ENCODE data around the gene FOXL3.

FOXL3 gene

GRCh38 chr7:282621-283020, 7.3 kb upstream of the FOXL3 start:
- Histone ChIP-seq H3K4me1 (ENCODE audit: control insufficient read depth in 1 of 2, insufficient read depth in 2 of 2, low read length in 2 of 2) (no peaks in the 10 kb centered on the region), H3K36me3 (ENCODE audit: control insufficient read depth in 1 of 2, insufficient read depth in 2 of 2, low read length in 2 of 2) (no peaks in the 10 kb centered on the region), H3K4me3 (ENCODE audit: low read depth in 1 of 2, low read length in 2 of 2) (no peak overlapping the region), H3K27me3 (ENCODE audit: low read depth, low read length) (no peaks in the 10 kb centered on the region), H3K27ac (ENCODE audit: low read length) (no peak overlapping the region), H3K9me3 (ENCODE audit: control insufficient read depth in 1 of 2, low read length in 2 of 2) (no peaks in the 10 kb centered on the region)

- H3K4me3 ChIP-seq (ENCODE audit: low read depth in 1 of 2, low read length in 2 of 2): no peak overlapping the region
- no peaks in the 10 kb centered on the region for H3K36me3 ChIP-seq (ENCODE audit: control insufficient read depth in 1 of 2, insufficient read depth in 2 of 2, low read length in 2 of 2)
- no peak overlapping the region for H3K27ac ChIP-seq (ENCODE audit: low read length)
Measured at GRCh38 chr7:284762-285722, 4.9 kb upstream of the FOXL3 start.

GRCh38 chr7:285731-286130, 4.2 kb upstream of the FOXL3 start:
- H3K4me3 ChIP-seq (ENCODE audit: low read depth in 1 of 2, low read length in 2 of 2): no peak overlapping the region
- no peak overlapping the region for H3K27ac ChIP-seq (ENCODE audit: low read length)
- H3K36me3 ChIP-seq (ENCODE audit: control insufficient read depth in 1 of 2, insufficient read depth in 2 of 2, low read length in 2 of 2): no peaks in the 10 kb centered on the region
- H3K4me1 ChIP-seq (ENCODE audit: control insufficient read depth in 1 of 2, insufficient read depth in 2 of 2, low read length in 2 of 2): peaks cover 0 to 14% of the 10 kb centered on the region in 2 donors
- peaks cover 9% of the 10 kb centered on the region for H3K27me3 ChIP-seq (ENCODE audit: low read depth, low read length)
- H3K9me3 ChIP-seq (ENCODE audit: control insufficient read depth in 1 of 2, low read length in 2 of 2): no peaks in the 10 kb centered on the region

More at GRCh38 chr7:284762-285722, 4.9 kb upstream of the FOXL3 start:
- H3K27me3 ChIP-seq (ENCODE audit: low read depth, low read length): peaks cover 7% of the 10 kb centered on the region
- peaks cover 0 to 8% of the 10 kb centered on the region in 2 donors for H3K4me1 ChIP-seq (ENCODE audit: control insufficient read depth in 1 of 2, insufficient read depth in 2 of 2, low read length in 2 of 2)
- no peaks in the 10 kb centered on the region for H3K9me3 ChIP-seq (ENCODE audit: control insufficient read depth in 1 of 2, low read length in 2 of 2)

- Histone ChIP-seq H3K27me3 (ENCODE audit: low read depth, low read length) (peaks cover 9% of the 10 kb centered on the region), H3K36me3 (ENCODE audit: control insufficient read depth in 1 of 2, insufficient read depth in 2 of 2, low read length in 2 of 2) (no peaks in the 10 kb centered on the region), H3K4me3 (ENCODE audit: low read depth in 1 of 2, low read length in 2 of 2) (no peak overlapping the region), H3K27ac (ENCODE audit: low read length) (no peak overlapping the region), H3K9me3 (ENCODE audit: control insufficient read depth in 1 of 2, low read length in 2 of 2) (no peaks in the 10 kb centered on the region), H3K4me1 (ENCODE audit: control insufficient read depth in 1 of 2, insufficient read depth in 2 of 2, low read length in 2 of 2) (peaks cover 0 to 16% of the 10 kb centered on the region in 2 donors)
Measured at GRCh38 chr7:286266-286665, 3.7 kb upstream of the FOXL3 start.

GRCh38 chr7:288671-289101, 1.3 kb upstream of the FOXL3 start:
- no peaks in the 10 kb centered on the region for H3K9me3 ChIP-seq (ENCODE audit: control insufficient read depth in 1 of 2, low read length in 2 of 2)
- peaks cover 0 to 16% of the 10 kb centered on the region in 2 donors for H3K4me1 ChIP-seq (ENCODE audit: control insufficient read depth in 1 of 2, insufficient read depth in 2 of 2, low read length in 2 of 2)
- H3K4me3 ChIP-seq (ENCODE audit: low read depth in 1 of 2, low read length in 2 of 2): no peak overlapping the region
- H3K27me3 ChIP-seq (ENCODE audit: low read depth, low read length): peaks cover 20% of the 10 kb centered on the region
- H3K36me3 ChIP-seq (ENCODE audit: control insufficient read depth in 1 of 2, insufficient read depth in 2 of 2, low read length in 2 of 2): no peaks in the 10 kb centered on the region
- H3K27ac ChIP-seq (ENCODE audit: low read length): no peak overlapping the region

GRCh38 chr7:289209-289755, 688 bp upstream of the FOXL3 start:
- peaks cover 0 to 16% of the 10 kb centered on the region in 2 donors for H3K4me1 ChIP-seq (ENCODE audit: control insufficient read depth in 1 of 2, insufficient read depth in 2 of 2, low read length in 2 of 2)
- no peak overlapping the region for H3K4me3 ChIP-seq (ENCODE audit: low read depth in 1 of 2, low read length in 2 of 2)
- H3K36me3 ChIP-seq (ENCODE audit: control insufficient read depth in 1 of 2, insufficient read depth in 2 of 2, low read length in 2 of 2): no peaks in the 10 kb centered on the region
- H3K9me3 ChIP-seq (ENCODE audit: control insufficient read depth in 1 of 2, low read length in 2 of 2): no peaks in the 10 kb centered on the region
- peaks cover 20% of the 10 kb centered on the region for H3K27me3 ChIP-seq (ENCODE audit: low read depth, low read length)
- no peak overlapping the region for H3K27ac ChIP-seq (ENCODE audit: low read length)

- Histone ChIP-seq H3K9me3 (ENCODE audit: control insufficient read depth in 1 of 2, low read length in 2 of 2) (no peaks in the 10 kb centered on the region), H3K36me3 (ENCODE audit: control insufficient read depth in 1 of 2, insufficient read depth in 2 of 2, low read length in 2 of 2) (no peaks in the 10 kb centered on the region), H3K27ac (ENCODE audit: low read length) (no peak overlapping the region), H3K4me3 (ENCODE audit: low read depth in 1 of 2, low read length in 2 of 2) (no peak overlapping the region), H3K4me1 (ENCODE audit: control insufficient read depth in 1 of 2, insufficient read depth in 2 of 2, low read length in 2 of 2) (peaks cover 0 to 21% of the 10 kb centered on the region in 2 donors), H3K27me3 (ENCODE audit: low read depth, low read length) (peaks cover 20% of the 10 kb centered on the region)
Measured at GRCh38 chr7:290554-291372, 793 bp downstream of the FOXL3 start.

GRCh38 chr7:291373-292092, 1.6 kb downstream of the FOXL3 start:
- Histone ChIP-seq H3K4me1 (ENCODE audit: control insufficient read depth in 1 of 2, insufficient read depth in 2 of 2, low read length in 2 of 2) (peaks cover 0 to 21% of the 10 kb centered on the region in 2 donors), H3K27ac (ENCODE audit: low read length) (no peak overlapping the region), H3K4me3 (ENCODE audit: low read depth in 1 of 2, low read length in 2 of 2) (no peak overlapping the region), H3K27me3 (ENCODE audit: low read depth, low read length) (peaks cover 20% of the 10 kb centered on the region), H3K36me3 (ENCODE audit: control insufficient read depth in 1 of 2, insufficient read depth in 2 of 2, low read length in 2 of 2) (no peaks in the 10 kb centered on the region), H3K9me3 (ENCODE audit: control insufficient read depth in 1 of 2, low read length in 2 of 2) (no peaks in the 10 kb centered on the region)

- Histone ChIP-seq H3K27me3 (ENCODE audit: low read depth, low read length) (peaks cover 20% of the 10 kb centered on the region), H3K36me3 (ENCODE audit: control insufficient read depth in 1 of 2, insufficient read depth in 2 of 2, low read length in 2 of 2) (no peaks in the 10 kb centered on the region), H3K27ac (ENCODE audit: low read length) (no peak overlapping the region), H3K9me3 (ENCODE audit: control insufficient read depth in 1 of 2, low read length in 2 of 2) (no peaks in the 10 kb centered on the region), H3K4me1 (ENCODE audit: control insufficient read depth in 1 of 2, insufficient read depth in 2 of 2, low read length in 2 of 2) (peaks cover 0 to 21% of the 10 kb centered on the region in 2 donors), H3K4me3 (ENCODE audit: low read depth in 1 of 2, low read length in 2 of 2) (no peak overlapping the region)
Measured at GRCh38 chr7:292226-292625, 2.3 kb downstream of the FOXL3 start.

GRCh38 chr7:292826-293225, 2.9 kb downstream of the FOXL3 start:
- peaks cover 20% of the 10 kb centered on the region for H3K27me3 ChIP-seq (ENCODE audit: low read depth, low read length)

More at GRCh38 chr7:292826-293225, 2.9 kb downstream of the FOXL3 start:
- Histone ChIP-seq H3K36me3 (ENCODE audit: control insufficient read depth in 1 of 2, insufficient read depth in 2 of 2, low read length in 2 of 2) (no peaks in the 10 kb centered on the region), H3K4me3 (ENCODE audit: low read depth in 1 of 2, low read length in 2 of 2) (no peak overlapping the region), H3K27ac (ENCODE audit: low read length) (no peak overlapping the region), H3K9me3 (ENCODE audit: control insufficient read depth in 1 of 2, low read length in 2 of 2) (no peaks in the 10 kb centered on the region), H3K4me1 (ENCODE audit: control insufficient read depth in 1 of 2, insufficient read depth in 2 of 2, low read length in 2 of 2) (peaks cover 0 to 21% of the 10 kb centered on the region in 2 donors)
